ENCODE data around the gene GM2A.

GRCh38 chr5:151271336-151271735 is 18.4 kb downstream of the GM2A start:
- no peak for TF ChIP-seq CTCF (IDR thresholded peaks at IDR 0.05)
- no peak for TF ChIP-seq POLR2AphosphoS5 (IDR thresholded peaks at IDR 0.05)
- no peak for TF ChIP-seq EP300 (IDR thresholded peaks at IDR 0.05)

All from upper lobe of left lung (tissue), 4 donors.